Body of pancreas (tissue), 4 donors: Measurements from ENCODE around the gene CAMTA1. TPM values are rescaled to one million over a fixed set of nuclear protein-coding genes. Genes with fewer than 3 reads are reported as not detected.

Experiments
- ATAC-seq: fragments of 150-250 bp; one replicate; pipeline ENCODE4 v1.9.1; 2016
- DNase-seq, 4 donors: peaks; one replicate each; pipeline ENCODE4 v3.0.0-alpha.2; 2019
- H3K27ac ChIP-seq, 4 donors: fragments of 200-600 bp; sonication (generic); 1 replicate in 3 of 4; 2 replicates in 1 of 4; pipeline versions ENCODE4 v1.5.1 to v1.6.1; 2016 to 2019; ENCODE audit warnings: mild to moderate bottlenecking in 1 of 4, mixed read lengths in 1 of 4, moderate library complexity in 1 of 4
- H3K27me3 ChIP-seq, 2 donors: fragments of 200-600 bp; sonication (generic); one replicate each; pipeline ENCODE4 v1.6.0; 2016; ENCODE audit warnings: mild to moderate bottlenecking in 1 of 2
- H3K36me3 ChIP-seq, 2 donors: fragments of 200-600 bp; sonication (generic); replicated peaks in 1 of 2; 2 replicates each; pipeline ENCODE4 v1.5.1; 2016; ENCODE audit warnings: low read depth in 2 of 2; ENCODE audit not compliant: insufficient read depth in 1 of 2
- H3K4me1 ChIP-seq: fragments of 200-600 bp; sonication (generic); one replicate; pipeline ENCODE4 v1.6.0; 2016
- H3K4me3 ChIP-seq, 2 donors: fragments of 200-600 bp; sonication (generic); 1 replicate in 1 of 2; 2 replicates in 1 of 2; pipeline ENCODE4 v1.5.1; 2016 to 2019
- H3K9me3 ChIP-seq, 3 donors: fragments of 200-600 bp; sonication (generic); 1 replicate in 2 of 3; 2 replicates in 1 of 3; pipeline ENCODE4 v1.5.1; 2016
- CTCF ChIP-seq, 7 experiments: fragments of 450-650 bp in 4 of 7; fragments of 200-600 bp in 3 of 7; sonication (generic) in 3 of 7; IDR thresholded peaks; one replicate each; pipeline ENCODE4 v1.5.1; 2016 to 2019; ENCODE audit warnings: antibody characterized with exemption in 7 of 7
- POLR2A ChIP-seq, 3 donors: fragments of 450-650 bp; IDR thresholded peaks; one replicate each; pipeline ENCODE4 v1.6.1; 2016; ENCODE audit warnings: antibody characterized with exemption in 3 of 3, mild to moderate bottlenecking in 2 of 3
- WGBS, 2 donors: methylation state at CpG; one replicate each; pipeline ENCODE4 v1.1.5; 2017; 5-methylcytosine and 5-hydroxymethylcytosine counted together
- intact Hi-C: fragments of 100-400 bp; cut with DNase I; formaldehyde crosslinking; loops from one replicate; pipeline ENCODE4 v1.15.1; 2023
- total RNA-seq, 2 donors: library from RNA; depleted of rRNA; stranded (reverse); fragments of >200 nt; gene quantifications; one replicate each; pipeline ENCODE4 v1.1.0, GENCODE V29; 2016

Gene CAMTA1
- total RNA-seq, 2 donors from 2014 or later, result 36.3 to 59.7 TPM

GRCh38 chr1:7457811-7458210, 672.6 kb downstream of the CAMTA1 start:
- Histone ChIP-seq H3K27me3 (no peaks in the 10 kb centered on the region), H3K4me1 (peaks cover 13% of the 10 kb centered on the region), H3K4me3 (no peak overlapping the region), H3K9me3 (no peaks in the 10 kb centered on the region), H3K27ac (no peak overlapping the region), H3K36me3 (no peaks in the 10 kb centered on the region)
- no peak for ATAC-seq
- intact Hi-C loops, result no loop called here
- no peak for DNase-seq
- TF ChIP-seq CTCF (IDR thresholded peaks at IDR 0.05) (no peak), POLR2A (IDR thresholded peaks at IDR 0.05) (no peak)
- WGBS, 2 donors, result 67 to 75% methylated on average over 8 to 15 of the region's 15 CpGs

GRCh38 chr1:7458946-7459345, 673.7 kb downstream of the CAMTA1 start:
- WGBS, 2 donors, result 84 to 92% methylated on average over 7 of the region's 7 CpGs
- H3K9me3 ChIP-seq, result no peaks in the 10 kb centered on the region
- intact Hi-C loops, result no loop called here
- no peaks in the 10 kb centered on the region for H3K36me3 ChIP-seq
- DNase-seq, result no peak
- H3K4me3 ChIP-seq, result no peak overlapping the region
- TF ChIP-seq CTCF (IDR thresholded peaks at IDR 0.05) (no peak), POLR2A (IDR thresholded peaks at IDR 0.05) (no peak)
- H3K27me3 ChIP-seq, result no peaks in the 10 kb centered on the region
- H3K4me1 ChIP-seq, result peaks cover 13% of the 10 kb centered on the region
- H3K27ac ChIP-seq, result no peak overlapping the region
- ATAC-seq, result no peak

- Histone ChIP-seq H3K4me1 (peaks cover 13% of the 10 kb centered on the region), H3K9me3 (no peaks in the 10 kb centered on the region), H3K27me3 (no peaks in the 10 kb centered on the region), H3K4me3 (no peak overlapping the region), H3K27ac (no peak overlapping the region), H3K36me3 (no peaks in the 10 kb centered on the region)
- WGBS, 2 donors, result 66 to 87% methylated on average over 11 of the region's 11 CpGs
- ATAC-seq (no peak), DNase-seq (no peak)
- TF ChIP-seq POLR2A (IDR thresholded peaks at IDR 0.05), result no peak
- intact Hi-C loops, result no loop called here
These were observed 674.7 kb downstream of the CAMTA1 start for GRCh38 chr1:7459914-7460313.

- WGBS, 2 donors, result 56 to 62% methylated on average over 6 of the region's 6 CpGs
- Histone ChIP-seq H3K36me3 (no peaks in the 10 kb centered on the region), H3K27me3 (no peaks in the 10 kb centered on the region), H3K27ac (no peak overlapping the region), H3K4me3 (no peak overlapping the region), H3K4me1 (peaks cover 9% of the 10 kb centered on the region), H3K9me3 (no peaks in the 10 kb centered on the region)
- TF ChIP-seq POLR2A (IDR thresholded peaks at IDR 0.05) (no peak), CTCF (IDR thresholded peaks at IDR 0.05) (no peak)
- DNase-seq (no peak), ATAC-seq (no peak)
- intact Hi-C loops, result no loop called here
These were observed 675.6 kb downstream of the CAMTA1 start for GRCh38 chr1:7460807-7461206.

- Histone ChIP-seq H3K27me3 (no peaks in the 10 kb centered on the region), H3K27ac (no peak overlapping the region), H3K36me3 (no peaks in the 10 kb centered on the region), H3K9me3 (no peaks in the 10 kb centered on the region), H3K4me1 (no peaks in the 10 kb centered on the region), H3K4me3 (no peak overlapping the region)
- TF ChIP-seq CTCF (IDR thresholded peaks at IDR 0.05), result no peak
- TF ChIP-seq POLR2A (IDR thresholded peaks at IDR 0.05), result no peak
- ATAC-seq, result no peak
- no peak for DNase-seq
- intact Hi-C loops, result no loop called here
- 82 to 84% methylated on average over 8 to 10 of the region's 10 CpGs for WGBS, 2 donors
These were observed 677.4 kb downstream of the CAMTA1 start for GRCh38 chr1:7462617-7463016.
